ENCODE data around the gene VPS11.
"Not testable (repeated sequence)": the region's sequence is repeated elsewhere in the genome, so short reads cannot be mapped to it uniquely, and the experiment has no call there.

VPS11 gene

DNA sequence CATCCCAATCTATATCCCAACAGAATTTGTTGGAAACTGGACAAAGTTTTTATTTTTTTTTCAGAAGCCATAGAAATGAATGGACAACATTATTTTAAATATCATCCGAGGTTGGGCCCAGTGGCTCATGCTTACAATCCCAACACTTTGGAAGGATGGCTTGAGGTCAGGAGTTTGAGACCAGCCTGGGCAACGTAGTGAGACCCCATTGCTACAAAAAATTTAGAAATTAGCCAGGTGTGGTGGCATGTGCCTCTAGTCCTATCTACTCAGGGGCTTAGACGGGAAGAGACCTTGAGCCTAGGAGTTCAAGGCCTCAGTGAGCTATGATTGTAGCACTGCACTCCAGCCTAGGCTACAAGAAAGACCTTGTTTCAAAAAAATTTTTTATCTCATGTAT, 32.8 kb upstream of the VPS11 start:
- FAIRE-seq: no peak
- no peak for DNase-seq (ENCODE audit: insufficient read length, low spot score)

GRCh38 chr11:119038884-119039283, 28.7 kb upstream of the VPS11 start:
- FAIRE-seq (no peak), DNase-seq (ENCODE audit: insufficient read length, low spot score) (no peak)

DNA sequence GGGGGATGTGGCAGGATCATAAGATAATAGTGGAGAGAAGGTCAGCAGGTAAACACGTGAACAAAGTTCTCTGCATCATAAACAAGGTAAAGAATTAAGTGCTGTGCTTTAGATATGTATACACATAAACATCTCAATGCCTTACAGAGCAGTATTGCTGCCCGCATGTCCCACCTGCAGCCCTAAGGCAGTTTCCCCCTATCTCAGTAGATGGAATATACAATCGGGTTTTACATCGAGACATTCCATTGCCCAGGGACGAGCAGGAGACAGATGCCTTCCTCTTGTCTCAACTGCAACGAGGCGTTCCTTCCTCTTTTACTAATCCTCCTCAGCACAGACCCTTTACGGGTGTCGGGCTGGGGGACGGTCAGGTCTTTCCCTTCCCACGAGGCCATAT, 28.1 kb upstream of the VPS11 start:
- DNase-seq (ENCODE audit: insufficient read length, low spot score); FAIRE-seq: not testable (repeated sequence)

DNA sequence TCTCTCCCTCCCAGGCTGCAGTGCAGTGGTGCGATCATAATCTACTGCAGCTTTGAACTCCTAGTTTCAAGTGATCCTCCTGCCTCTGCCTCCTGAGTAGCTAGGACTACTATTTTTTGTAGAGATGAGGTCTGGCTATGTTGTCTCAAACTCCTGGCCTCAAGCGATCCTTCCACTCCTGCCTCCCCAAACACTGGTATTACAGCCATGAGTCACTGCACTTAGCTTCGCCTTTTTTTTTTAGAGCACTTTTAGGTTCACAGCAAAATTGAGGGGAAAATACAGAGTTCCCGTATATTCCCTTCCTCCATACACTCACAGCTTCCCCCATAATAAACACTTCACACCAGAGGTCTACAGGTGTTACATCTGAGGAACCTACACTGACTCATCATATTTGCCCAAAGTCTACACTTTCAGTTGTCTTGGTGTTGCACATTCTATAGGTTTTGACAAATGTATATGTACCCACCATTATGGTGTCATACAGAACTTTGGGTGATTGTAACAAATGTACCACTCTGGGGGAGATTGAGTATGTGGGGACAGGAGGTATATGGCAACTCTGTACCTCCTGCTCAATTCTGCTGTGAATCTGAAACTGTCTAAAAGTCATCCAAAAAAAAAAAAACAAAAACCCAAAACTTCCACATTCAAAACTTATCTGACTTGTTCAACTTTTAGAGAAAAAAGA, 25.6 kb upstream of the VPS11 start:
- DNase-seq (ENCODE audit: insufficient read length, low spot score): no peak
- FAIRE-seq: no peak

DNA sequence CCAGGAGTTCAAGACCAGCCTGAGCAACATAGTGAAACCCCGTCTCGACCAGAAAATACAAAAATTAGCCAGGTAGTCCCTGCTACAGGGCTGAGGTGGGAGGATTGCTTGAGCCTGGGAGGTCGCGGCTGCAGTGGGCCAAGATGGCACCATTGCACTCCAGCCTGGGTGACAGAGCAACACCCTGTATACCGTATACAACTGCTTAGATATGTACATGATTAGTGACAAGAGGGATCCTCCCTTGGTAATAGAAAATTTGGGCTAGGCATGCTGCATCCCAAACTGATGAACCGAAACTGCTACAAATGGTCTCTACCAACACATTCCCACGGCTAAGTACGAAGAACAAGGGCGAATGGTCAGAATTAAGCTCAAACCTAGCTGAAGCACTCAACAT, 24.7 kb upstream of the VPS11 start:
- DNase-seq (ENCODE audit: insufficient read length, low spot score) (no peak), FAIRE-seq (no peak)

DNA sequence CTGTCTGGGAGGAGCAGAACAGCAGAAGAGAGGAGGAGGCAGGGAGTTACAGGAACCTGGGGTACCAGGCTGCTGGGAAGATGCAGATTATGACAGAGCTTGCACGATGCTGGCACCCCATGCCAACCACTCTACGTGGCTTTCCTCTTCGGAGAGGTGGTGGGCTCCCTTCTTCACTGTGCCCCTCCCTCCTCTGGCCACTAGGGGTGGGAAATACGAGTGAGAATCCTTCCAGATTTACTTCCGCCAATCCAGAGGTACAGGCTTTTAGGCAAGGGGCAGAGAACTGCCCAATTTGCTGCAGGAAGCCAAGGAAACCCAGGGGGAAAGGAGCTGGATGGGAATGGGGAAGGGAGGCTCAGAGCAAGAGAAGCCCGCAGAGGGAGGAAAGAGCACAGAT, 22.9 kb upstream of the VPS11 start:
- FAIRE-seq: no peak
- no peak for DNase-seq (ENCODE audit: insufficient read length, low spot score)

DNA sequence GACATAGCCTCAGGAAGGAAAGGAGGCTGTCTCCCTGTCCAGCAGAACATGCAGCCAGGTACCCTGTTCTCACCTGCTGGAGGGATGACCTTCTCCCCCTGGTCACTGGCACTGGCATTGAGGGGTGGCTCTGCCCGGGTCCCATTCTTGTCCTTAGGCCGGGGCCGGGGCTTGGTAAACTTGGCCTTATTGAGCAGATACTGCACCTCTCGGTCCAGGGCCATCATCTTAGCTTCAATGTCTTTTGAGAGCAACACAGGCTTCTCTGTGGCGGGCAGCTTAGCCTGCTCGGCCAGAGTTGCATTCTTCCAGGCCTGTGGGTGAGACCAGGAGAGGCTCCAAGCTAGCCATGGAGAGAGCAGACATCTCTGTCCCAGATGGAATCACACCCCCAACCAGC, 21.1 kb upstream of the VPS11 start:
- DNase-seq (ENCODE audit: insufficient read length, low spot score) (no peak), FAIRE-seq (no peak)

GRCh38 chr11:119047205-119047604, 20.4 kb upstream of the VPS11 start:
- no peak for FAIRE-seq
- no peak for DNase-seq (ENCODE audit: insufficient read length, low spot score)

- FAIRE-seq: no peak
- no peak for DNase-seq (ENCODE audit: insufficient read length, low spot score)
Measured at GRCh38 chr11:119048644-119049043, 19.0 kb upstream of the VPS11 start.

- DNase-seq (ENCODE audit: insufficient read length, low spot score): no peak
- FAIRE-seq: no peak
Measured at GRCh38 chr11:119049081-119049480, 18.5 kb upstream of the VPS11 start.

- no peak for FAIRE-seq
- no peak for DNase-seq (ENCODE audit: insufficient read length, low spot score)
Measured at GRCh38 chr11:119051440-119052162, 16.0 kb upstream of the VPS11 start.

- FAIRE-seq: peak; percentile 44
- no peak for DNase-seq (ENCODE audit: insufficient read length, low spot score)
Measured at GRCh38 chr11:119052163-119052814, 15.3 kb upstream of the VPS11 start.

GRCh38 chr11:119054418-119054817, 13.2 kb upstream of the VPS11 start:
- DNase-seq (ENCODE audit: insufficient read length, low spot score) (no peak), FAIRE-seq (no peak)

DNA sequence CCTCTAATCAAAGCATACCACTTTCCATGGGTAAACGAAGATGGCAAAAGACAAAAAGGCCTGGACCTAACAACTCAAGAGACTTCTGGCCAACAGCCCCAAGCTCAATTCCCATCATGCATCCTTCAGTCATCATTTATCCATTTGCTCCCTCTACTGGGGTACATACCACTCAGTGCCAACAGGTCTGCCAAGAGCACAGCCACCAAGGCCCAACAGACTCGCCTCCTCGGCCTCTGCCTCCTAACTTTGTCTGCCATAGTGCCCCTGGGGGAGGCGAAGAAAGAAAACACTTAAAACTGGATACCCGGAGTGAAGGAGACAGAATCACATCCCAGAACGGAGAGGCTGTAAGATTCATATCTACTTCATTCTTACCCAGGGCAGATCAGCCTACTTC, 11.7 kb upstream of the VPS11 start:
- DNase-seq (ENCODE audit: insufficient read length, low spot score) (peak; percentile 44), FAIRE-seq (peak; percentile 4)

DNA sequence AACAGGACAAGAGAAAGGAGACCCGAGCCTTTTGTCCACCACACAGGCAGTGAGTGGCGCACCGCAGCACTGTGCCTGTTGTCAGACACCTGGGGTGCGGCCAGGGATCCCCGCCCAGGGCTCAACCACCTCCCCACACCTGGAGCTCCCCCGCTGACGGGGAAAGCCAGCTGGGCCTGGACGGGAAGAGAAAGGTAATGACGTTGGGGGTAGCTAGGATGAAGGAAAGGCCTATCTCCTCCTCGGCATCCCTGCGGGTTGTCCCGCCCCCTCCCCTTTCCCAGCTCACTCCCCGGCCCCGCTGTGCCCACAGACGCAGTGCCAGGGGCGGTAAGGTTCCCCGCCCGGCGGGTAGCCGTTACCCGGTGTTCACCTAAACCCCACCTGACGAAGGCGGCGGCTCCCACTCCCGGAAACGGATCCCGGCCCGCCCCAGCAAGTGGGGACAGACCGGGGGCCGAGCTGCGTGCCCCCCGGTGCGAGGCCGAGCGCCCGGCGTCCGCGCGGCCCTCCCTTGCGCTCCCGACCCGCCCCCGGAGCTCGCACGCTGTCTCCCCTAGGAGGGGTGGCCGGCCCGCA, 11.1 kb upstream of the VPS11 start:
- no peak for FAIRE-seq

DNA sequence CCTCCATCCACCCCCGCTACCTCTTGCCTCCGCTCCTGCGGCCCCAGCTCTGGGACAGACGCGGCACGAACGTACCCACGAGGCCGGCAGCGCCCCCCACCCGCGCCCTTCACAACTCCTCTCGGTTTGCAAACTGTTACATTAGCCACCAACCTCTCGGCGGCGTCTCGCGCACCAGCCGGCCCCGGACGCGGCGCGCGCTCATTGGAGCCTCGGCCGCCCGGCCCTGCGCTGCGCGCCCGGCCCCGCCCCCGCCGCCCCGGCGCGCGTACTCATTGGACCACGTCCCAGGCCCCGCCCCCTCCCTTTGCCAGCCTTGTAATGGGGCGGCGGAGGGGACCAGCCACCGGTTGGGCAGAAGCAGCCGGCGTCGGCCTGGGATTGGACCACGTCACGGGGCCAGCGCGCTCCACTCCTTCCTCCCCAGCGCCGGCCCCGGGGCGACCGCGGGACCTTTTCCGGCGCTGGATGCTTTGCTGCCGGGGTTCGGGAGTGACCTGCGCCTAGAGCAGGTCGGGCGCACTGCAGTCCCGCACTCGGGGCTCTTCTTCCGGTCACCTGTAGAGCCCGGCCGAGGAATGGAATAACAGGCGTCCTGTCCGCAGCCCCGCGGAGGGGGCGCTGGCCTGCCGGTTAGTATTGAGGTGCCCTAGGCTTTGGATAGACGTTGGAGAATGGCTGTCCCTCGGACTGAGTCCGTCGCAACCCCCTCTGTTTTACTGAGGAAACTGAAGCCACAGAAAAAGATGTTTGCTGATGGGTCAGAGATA, 10.4 kb upstream of the VPS11 start, which contains the start of gene HYOU1:
Gene HYOU1, minus strand, starts transcription at position 206 of the 770 bp plus-strand sequence. CDS start 1,045 bp downstream, outside the sequence.
- DNase-seq (ENCODE audit: insufficient read length, low spot score) (peak; percentile 96), FAIRE-seq (peak; percentile 94)

More for the DNA sequence above, 11.1 kb upstream of the VPS11 start:
- peak; percentile 22 for DNase-seq (ENCODE audit: insufficient read length, low spot score)

GRCh38 chr11:119059128-119059527, 8.5 kb upstream of the VPS11 start:
- not testable (repeated sequence) for DNase-seq (ENCODE audit: insufficient read length, low spot score); FAIRE-seq

GRCh38 chr11:119061256-119061655, 6.4 kb upstream of the VPS11 start:
- FAIRE-seq (no peak), DNase-seq (ENCODE audit: insufficient read length, low spot score) (no peak)

- DNase-seq (ENCODE audit: insufficient read length, low spot score): no peak
- FAIRE-seq: no peak
Measured at GRCh38 chr11:119062779-119063178, 4.8 kb upstream of the VPS11 start.

- FAIRE-seq (no peak), DNase-seq (ENCODE audit: insufficient read length, low spot score) (no peak)
Measured at GRCh38 chr11:119065369-119065768, 2.2 kb upstream of the VPS11 start.

- FAIRE-seq (no peak), DNase-seq (ENCODE audit: insufficient read length, low spot score) (no peak)
Measured at GRCh38 chr11:119077839-119078238, 10.2 kb downstream of the VPS11 start.

Data from HTR-8/SVneo (cell line).